Mesendoderm (in vitro differentiated cells): ENCODE results near the gene PCBP1.

Experiments
- DNase-seq: peaks from one replicate; pipeline ENCODE4 v3.0.0; 2013
- H2AK5ac ChIP-seq: 2 replicates; pipeline ENCODE4 v1.6.1; 2013; ENCODE audit warnings: low read length, inconsistent platforms
- H2BK120ac ChIP-seq: 2 replicates; pipeline ENCODE4 v1.6.1; 2013; ENCODE audit warnings: low read depth, mild to moderate bottlenecking, low read length, moderate library complexity, mixed read lengths
- H2BK15ac ChIP-seq: replicated peaks from 2 replicates; pipeline ENCODE4 v1.6.1; 2013; ENCODE audit warnings: low read depth, mild to moderate bottlenecking, moderate library complexity
- H2BK5ac ChIP-seq: 2 replicates; pipeline ENCODE4 v1.6.1; 2013; ENCODE audit warnings: low read length, inconsistent platforms
- H3K18ac ChIP-seq: 2 replicates; pipeline ENCODE4 v1.6.1; 2013; ENCODE audit warnings: mild to moderate bottlenecking, low read length, mixed read lengths
- H3K23ac ChIP-seq: one replicate; pipeline ENCODE4 v1.6.1; 2013; ENCODE audit warnings: low read length
- H3K27ac ChIP-seq: 2 replicates; pipeline ENCODE4 v1.5.1; 2013; ENCODE audit warnings: low read depth, mild to moderate bottlenecking, inconsistent platforms, low read length, moderate library complexity
- H3K27me3 ChIP-seq: 2 replicates; pipeline ENCODE4 v1.6.1; 2013; ENCODE audit warnings: low read length, control low read depth, mild to moderate bottlenecking, inconsistent platforms; ENCODE audit not compliant: insufficient read depth, poor library complexity
- H3K36me3 ChIP-seq: 2 replicates; pipeline ENCODE4 v1.6.1; 2013; ENCODE audit warnings: low read length, inconsistent platforms; ENCODE audit not compliant: control insufficient read depth, insufficient read depth
- H3K4ac ChIP-seq: one replicate; pipeline ENCODE4 v1.6.1; 2013; ENCODE audit warnings: low read depth, mild to moderate bottlenecking, low read length, moderate library complexity
- H3K4me1 ChIP-seq: 2 replicates; pipeline ENCODE4 v1.6.1; 2013; ENCODE audit warnings: low read depth, low read length, inconsistent platforms; ENCODE audit not compliant: control insufficient read depth
- H3K4me2 ChIP-seq: 2 replicates; pipeline ENCODE4 v1.6.1; 2013; ENCODE audit warnings: low read length
- H3K4me3 ChIP-seq: 2 replicates; pipeline ENCODE4 v1.5.1; 2013; ENCODE audit warnings: mild to moderate bottlenecking, low read length
- H3K56ac ChIP-seq: one replicate; pipeline ENCODE4 v1.6.1; 2013; ENCODE audit warnings: low read length
- H3K79me1 ChIP-seq: 2 replicates; pipeline ENCODE4 v1.6.1; 2013; ENCODE audit warnings: low read length, inconsistent platforms
- H3K79me2 ChIP-seq: 2 replicates; pipeline ENCODE4 v1.6.1; 2013; ENCODE audit warnings: mild to moderate bottlenecking, low read length; ENCODE audit not compliant: control insufficient read depth, insufficient read depth
- H3K9ac ChIP-seq: 2 replicates; pipeline ENCODE4 v1.6.1; 2013; ENCODE audit warnings: low read length, inconsistent platforms
- H4K5ac ChIP-seq: one replicate; pipeline ENCODE4 v1.6.1; 2013; ENCODE audit warnings: low read length
- H4K8ac ChIP-seq: one replicate; pipeline ENCODE4 v1.6.1; 2013; ENCODE audit warnings: low read depth, mild to moderate bottlenecking, control low read depth, low read length, moderate library complexity
- WGBS: extraction: QIAGEN DNeasy Blood & Tissue Kit; methylation state at CpG from one replicate; pipeline ENCODE4 v1.1.7; 2013; ENCODE audit warnings: low lambda C conversion rate, missing lambda C conversion rate; ENCODE audit not compliant: insufficient coverage; ENCODE audit errors: extremely low coverage; 5-methylcytosine and 5-hydroxymethylcytosine counted together

PCBP1 gene

GRCh38 chr2:70070542-70071268 lies 16.6 kb upstream of the PCBP1 start:
- DNase-seq, result peak; percentile 92
- Histone ChIP-seq H3K79me1 (peaks cover 1% of the 10 kb centered on the region), H2BK5ac (no peak overlapping the region), H3K23ac (no peak overlapping the region), H2BK15ac (no peak overlapping the region), H3K79me2 (no peaks in the 10 kb centered on the region), H3K27me3 (no peaks in the 10 kb centered on the region), H3K4ac (no peak overlapping the region), H2AK5ac (no peak overlapping the region), H3K4me3 (no peak overlapping the region), H3K56ac (no peak overlapping the region), H3K27ac (no peak overlapping the region), H3K4me2 (no peak overlapping the region), H4K5ac (no peak overlapping the region), H2BK120ac (no peak overlapping the region), H3K18ac (no peak overlapping the region), H4K8ac (no peak overlapping the region), H3K4me1 (no peaks in the 10 kb centered on the region), H3K36me3 (no peaks in the 10 kb centered on the region), H3K9ac (no peak overlapping the region)
- WGBS, result no CpG with 5 or more reads among the region's 13 CpGs

- Histone ChIP-seq H3K79me1 (no peaks in the 10 kb centered on the region), H3K23ac (no peak overlapping the region), H3K4me3 (no peak overlapping the region), H3K36me3 (peaks cover 3% of the 10 kb centered on the region), H3K4me2 (no peak overlapping the region), H2BK120ac (no peak overlapping the region), H2BK5ac (no peak overlapping the region), H3K9ac (no peak overlapping the region), H3K79me2 (no peaks in the 10 kb centered on the region), H4K8ac (no peak overlapping the region), H3K56ac (no peak overlapping the region), H4K5ac (no peak overlapping the region), H2BK15ac (no peak overlapping the region), H3K27ac (no peak overlapping the region), H3K4me1 (no peaks in the 10 kb centered on the region), H3K27me3 (no peaks in the 10 kb centered on the region), H3K4ac (no peak overlapping the region), H3K18ac (no peak overlapping the region), H2AK5ac (no peak overlapping the region)
- DNase-seq, result peak; percentile 26
- WGBS, result no CpG with 5 or more reads among the region's 5 CpGs
Observed at GRCh38 chr2:70073493-70073892, 13.8 kb upstream of the PCBP1 start.

- DNase-seq, result no peak
- Histone ChIP-seq H3K79me2 (no peaks in the 10 kb centered on the region), H3K23ac (no peak overlapping the region), H3K18ac (no peak overlapping the region), H4K8ac (no peak overlapping the region), H2BK15ac (no peak overlapping the region), H2BK120ac (no peak overlapping the region), H3K4me1 (no peaks in the 10 kb centered on the region), H2AK5ac (no peak overlapping the region), H3K27me3 (no peaks in the 10 kb centered on the region), H3K27ac (no peak overlapping the region), H3K56ac (no peak overlapping the region), H3K36me3 (peaks cover 3% of the 10 kb centered on the region), H3K4me3 (no peak overlapping the region), H3K4ac (no peak overlapping the region), H3K4me2 (no peak overlapping the region), H3K9ac (no peak overlapping the region), H4K5ac (no peak overlapping the region), H2BK5ac (no peak overlapping the region), H3K79me1 (no peaks in the 10 kb centered on the region)
Observed at GRCh38 chr2:70078384-70078783, 8.9 kb upstream of the PCBP1 start.

- Histone ChIP-seq H3K4ac (no peak overlapping the region), H3K56ac (no peak overlapping the region), H3K79me2 (no peaks in the 10 kb centered on the region), H2BK5ac (no peak overlapping the region), H3K18ac (no peak overlapping the region), H3K27ac (no peak overlapping the region), H3K23ac (no peak overlapping the region), H4K5ac (no peak overlapping the region), H2BK120ac (no peak overlapping the region), H4K8ac (no peak overlapping the region), H3K27me3 (no peaks in the 10 kb centered on the region), H3K4me3 (no peak overlapping the region), H3K4me2 (no peak overlapping the region), H2AK5ac (no peak overlapping the region), H3K9ac (no peak overlapping the region), H3K79me1 (no peaks in the 10 kb centered on the region), H3K4me1 (no peaks in the 10 kb centered on the region), H3K36me3 (peaks cover 3% of the 10 kb centered on the region), H2BK15ac (no peak overlapping the region)
- no CpG with 5 or more reads among the region's 3 CpGs for WGBS
- DNase-seq, result no peak
Observed at GRCh38 chr2:70080610-70081200, 6.6 kb upstream of the PCBP1 start.

- Histone ChIP-seq H3K4ac (no peak overlapping the region), H3K79me2 (no peaks in the 10 kb centered on the region), H2BK5ac (no peak overlapping the region), H2AK5ac (no peak overlapping the region), H3K27me3 (no peaks in the 10 kb centered on the region), H2BK15ac (no peak overlapping the region), H3K4me3 (no peak overlapping the region), H3K4me2 (no peak overlapping the region), H4K8ac (no peak overlapping the region), H3K27ac (no peak overlapping the region), H3K79me1 (no peaks in the 10 kb centered on the region), H3K36me3 (peaks cover 3% of the 10 kb centered on the region), H2BK120ac (no peak overlapping the region), H4K5ac (no peak overlapping the region), H3K4me1 (no peaks in the 10 kb centered on the region), H3K18ac (no peak overlapping the region), H3K9ac (no peak overlapping the region), H3K56ac (no peak overlapping the region), H3K23ac (no peak overlapping the region)
- DNase-seq, result no peak
- no CpG with 5 or more reads among the region's 5 CpGs for WGBS
Observed at GRCh38 chr2:70081221-70081620, 6.1 kb upstream of the PCBP1 start.
